OCI-LY7 (cell line): ENCODE data around the gene TMEM207.

Experiments
- CTCF ChIP-seq: fragments of 200-600 bp; sonication (generic); conservative IDR thresholded peaks from 2 replicates; pipeline ENCODE4 v1.5.1; 2014; ENCODE audit warnings: mild to moderate bottlenecking, antibody characterized with exemption, low read length, moderate library complexity, mixed read lengths
- EZH2phosphoT487 ChIP-seq: fragments of 200-600 bp; sonication (generic); IDR thresholded peaks from 2 replicates; pipeline ENCODE4 v1.6.1; 2018; ENCODE audit warnings: low read depth, borderline replicate concordance, mild to moderate bottlenecking, mixed run types, antibody characterized with exemption, low read length, moderate library complexity, mixed read lengths

GRCh38 chr3:190399677-190400076 lies 50.0 kb downstream of the TMEM207 start:
- TF ChIP-seq CTCF (no peak), EZH2phosphoT487 (no peak)
